SU-DHL-6 (cell line): ENCODE data around the gene PSORS1C1.

Source experiments
- H2AFZ ChIP-seq: fragments of 200-600 bp; sonication (generic); 2 replicates; pipeline ENCODE4 v1.6.1; 2014; ENCODE audit warnings: low read depth, mild to moderate bottlenecking, moderate library complexity, mixed read lengths, antibody characterized with exemption, low read length; ENCODE audit not compliant: severe bottlenecking
- H3F3A ChIP-seq: fragments of 200-600 bp; shearing (Covaris generic); 2 replicates; pipeline ENCODE4 v1.6.0; 2016; ENCODE audit warnings: antibody characterized with exemption, mild to moderate bottlenecking; ENCODE audit not compliant: insufficient read depth
- H3K27ac ChIP-seq: fragments of 200-600 bp; sonication (generic); 2 replicates; pipeline ENCODE4 v1.5.1; 2016; ENCODE audit warnings: low read depth, mild to moderate bottlenecking, low read length, moderate library complexity, mixed read lengths
- H3K27me3 ChIP-seq: fragments of 200-600 bp; sonication (generic), shearing (Covaris generic); 2 replicates; pipeline ENCODE4 v1.6.0; 2014; ENCODE audit warnings: mild to moderate bottlenecking, low read length
- H3K36me3 ChIP-seq: fragments of 200-600 bp; sonication (generic); 2 replicates; pipeline ENCODE4 v1.6.1; 2014; ENCODE audit warnings: mild to moderate bottlenecking, low read length, mixed read lengths
- H3K4me2 ChIP-seq: fragments of 300-600, 200-600 bp; shearing (Covaris generic), sonication (generic); 2 replicates; pipeline ENCODE4 v1.6.0; 2014; ENCODE audit warnings: low read length, low read depth, mild to moderate bottlenecking; ENCODE audit not compliant: poor library complexity, severe bottlenecking
- H3K4me3 ChIP-seq: fragments of 200-600 bp; sonication (generic); 2 replicates; pipeline ENCODE4 v1.5.1; 2014; ENCODE audit warnings: antibody characterized with exemption, low read length, mild to moderate bottlenecking, mixed read lengths; ENCODE audit not compliant: insufficient read depth, poor library complexity, severe bottlenecking
- H3K79me2 ChIP-seq: fragments of 200-600 bp; sonication (generic); 2 replicates; pipeline ENCODE4 v1.6.1; 2014; ENCODE audit warnings: mild to moderate bottlenecking, low read length, moderate library complexity; ENCODE audit not compliant: insufficient read depth
- H3K9ac ChIP-seq: fragments of 200-600 bp; sonication (generic); 2 replicates; pipeline ENCODE4 v1.7.0; 2014; ENCODE audit warnings: mild to moderate bottlenecking, low read length
- H3K9me2 ChIP-seq: fragments of 200-600 bp; sonication (generic); replicated peaks from 2 replicates; pipeline ENCODE4 v1.6.1; 2014; ENCODE audit warnings: low read length; ENCODE audit not compliant: insufficient read depth
- H3K9me3 ChIP-seq: fragments of 200-600 bp; sonication (generic); 2 replicates; pipeline ENCODE4 v1.6.1; 2014; ENCODE audit warnings: low read length, mixed read lengths; ENCODE audit not compliant: insufficient read depth
- H4K20me1 ChIP-seq: fragments of 200-600 bp; sonication (generic); 2 replicates; pipeline ENCODE4 v1.6.1; 2014; ENCODE audit warnings: low read depth, mild to moderate bottlenecking, antibody characterized with exemption, low read length, moderate library complexity, mixed read lengths
- EZH2phosphoT487 ChIP-seq: fragments of 200-600 bp; sonication (generic), shearing (Covaris generic); conservative IDR thresholded peaks from 2 replicates; pipeline ENCODE4 v1.6.1; 2018; ENCODE audit warnings: mild to moderate bottlenecking, antibody characterized with exemption, low read length, moderate library complexity, mixed read lengths
- TF ChIP-seq, protein P1 (sequence below): fragments of 200-600 bp; sonication (generic); IDR thresholded peaks from one replicate; pipeline ENCODE4 v1.5.1; 2017; ENCODE audit warnings: antibody characterized with exemption, mild to moderate bottlenecking, low read length, moderate library complexity; ENCODE audit not compliant: insufficient read depth, poor library complexity, severe bottlenecking

The PSORS1C1 gene

DNA sequence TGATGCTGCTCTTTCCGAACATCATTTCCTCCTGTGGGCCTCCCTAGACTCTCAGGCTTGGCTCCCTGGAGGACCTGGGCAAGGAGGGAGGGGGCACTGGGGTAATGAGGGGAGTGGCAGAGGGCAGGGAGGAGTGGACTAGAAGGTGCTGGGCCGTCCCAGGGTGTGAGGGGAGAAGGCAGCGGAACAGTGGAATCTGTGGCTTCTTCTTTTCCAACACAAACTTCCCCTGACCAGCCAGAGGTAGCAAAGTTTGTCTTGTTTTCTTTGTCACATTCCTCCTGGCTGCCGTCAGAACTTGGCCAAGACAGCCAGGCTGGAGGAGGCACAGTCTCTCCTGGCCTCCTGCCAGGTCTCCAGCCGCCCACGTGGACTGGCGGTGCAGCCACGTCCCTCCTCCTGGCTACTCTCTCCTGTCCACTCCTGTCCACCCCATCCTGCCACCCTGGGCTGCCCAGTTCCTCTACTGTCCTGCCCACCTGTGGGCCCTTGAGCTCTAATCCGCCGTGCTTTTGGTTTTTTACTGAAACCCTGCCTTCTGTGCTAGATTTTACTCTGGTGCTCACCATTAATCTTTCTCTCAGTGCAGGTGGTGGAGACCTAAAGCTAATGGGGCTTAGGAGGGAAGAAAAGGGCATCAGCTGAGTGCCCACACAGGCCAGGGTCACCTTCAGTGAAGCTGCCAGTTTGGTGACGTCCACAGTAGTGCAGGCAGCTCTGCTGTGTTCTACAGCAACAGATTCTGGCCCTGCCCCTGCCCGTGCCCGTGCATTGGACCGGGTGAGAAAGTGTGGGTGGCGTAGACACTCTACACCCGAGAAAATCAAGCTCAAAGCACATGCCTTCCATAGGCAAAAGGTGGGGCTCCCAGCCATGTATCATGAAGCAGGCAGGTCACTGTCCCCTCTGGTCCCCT is 8.4 kb downstream of the PSORS1C1 start:
- Histone ChIP-seq H3K4me2 (no peak overlapping the region), H2AFZ (no peak overlapping the region)

DNA sequence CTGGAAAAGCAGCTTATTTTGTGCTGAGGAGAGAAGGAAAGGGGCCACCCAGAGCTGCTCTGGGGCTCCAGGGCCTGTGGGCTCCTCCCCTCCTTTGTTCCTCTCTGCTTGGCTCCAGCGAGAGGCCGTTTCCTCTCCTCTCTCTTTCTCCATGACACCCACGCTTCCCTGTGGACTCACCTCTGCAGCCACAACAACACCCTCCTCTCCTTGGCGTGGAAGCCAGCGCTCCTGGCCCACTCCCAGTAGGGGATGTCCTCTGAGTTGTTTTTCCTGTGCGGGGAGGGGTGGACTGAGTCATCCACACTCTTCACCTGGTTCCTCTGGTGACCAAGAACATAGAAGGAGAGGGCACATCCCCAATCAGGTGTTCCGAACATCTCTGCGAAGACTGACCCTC is 10.6 kb downstream of the PSORS1C1 start:
- Histone ChIP-seq H3K9me3 (no peaks in the 10 kb centered on the region), H3K4me2 (no peak overlapping the region), H3K27me3 (no peaks in the 10 kb centered on the region), H3K9me2 (no peaks in the 10 kb centered on the region), H2AFZ (no peak overlapping the region), H3K4me3 (no peak overlapping the region), H3K27ac (no peak overlapping the region), H4K20me1 (no peaks in the 10 kb centered on the region), H3K79me2 (no peaks in the 10 kb centered on the region), H3F3A (no peaks in the 10 kb centered on the region), H3K9ac (no peak overlapping the region), H3K36me3 (no peaks in the 10 kb centered on the region)
- TF ChIP-seq, protein P1, sequence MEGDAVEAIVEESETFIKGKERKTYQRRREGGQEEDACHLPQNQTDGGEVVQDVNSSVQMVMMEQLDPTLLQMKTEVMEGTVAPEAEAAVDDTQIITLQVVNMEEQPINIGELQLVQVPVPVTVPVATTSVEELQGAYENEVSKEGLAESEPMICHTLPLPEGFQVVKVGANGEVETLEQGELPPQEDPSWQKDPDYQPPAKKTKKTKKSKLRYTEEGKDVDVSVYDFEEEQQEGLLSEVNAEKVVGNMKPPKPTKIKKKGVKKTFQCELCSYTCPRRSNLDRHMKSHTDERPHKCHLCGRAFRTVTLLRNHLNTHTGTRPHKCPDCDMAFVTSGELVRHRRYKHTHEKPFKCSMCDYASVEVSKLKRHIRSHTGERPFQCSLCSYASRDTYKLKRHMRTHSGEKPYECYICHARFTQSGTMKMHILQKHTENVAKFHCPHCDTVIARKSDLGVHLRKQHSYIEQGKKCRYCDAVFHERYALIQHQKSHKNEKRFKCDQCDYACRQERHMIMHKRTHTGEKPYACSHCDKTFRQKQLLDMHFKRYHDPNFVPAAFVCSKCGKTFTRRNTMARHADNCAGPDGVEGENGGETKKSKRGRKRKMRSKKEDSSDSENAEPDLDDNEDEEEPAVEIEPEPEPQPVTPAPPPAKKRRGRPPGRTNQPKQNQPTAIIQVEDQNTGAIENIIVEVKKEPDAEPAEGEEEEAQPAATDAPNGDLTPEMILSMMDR = no peak
- no peak for TF ChIP-seq EZH2phosphoT487

More for the DNA sequence above, 8.4 kb downstream of the PSORS1C1 start:
- no peaks in the 10 kb centered on the region for H3K9me2 ChIP-seq
- H3K9ac ChIP-seq = no peak overlapping the region
- H3K9me3 ChIP-seq = no peaks in the 10 kb centered on the region
- H3F3A ChIP-seq = no peaks in the 10 kb centered on the region
- no peak for TF ChIP-seq EZH2phosphoT487
- TF ChIP-seq, protein P1 = no peak
- no peaks in the 10 kb centered on the region for H3K36me3 ChIP-seq
- no peaks in the 10 kb centered on the region for H4K20me1 ChIP-seq
- no peaks in the 10 kb centered on the region for H3K27me3 ChIP-seq
- no peaks in the 10 kb centered on the region for H3K79me2 ChIP-seq
- H3K4me3 ChIP-seq = no peak overlapping the region
- H3K27ac ChIP-seq = no peak overlapping the region

- no peaks in the 10 kb centered on the region for H3K27me3 ChIP-seq
- H3K36me3 ChIP-seq = no peaks in the 10 kb centered on the region
- H3K9me2 ChIP-seq = no peaks in the 10 kb centered on the region
- H3K79me2 ChIP-seq = no peaks in the 10 kb centered on the region
- H4K20me1 ChIP-seq = no peaks in the 10 kb centered on the region
- no peak overlapping the region for H3K27ac ChIP-seq
- H3K9ac ChIP-seq = no peak overlapping the region
- H3K4me2 ChIP-seq = no peak overlapping the region
- H3K4me3 ChIP-seq = no peak overlapping the region
- no peak overlapping the region for H2AFZ ChIP-seq
- H3F3A ChIP-seq = no peaks in the 10 kb centered on the region
- no peak for TF ChIP-seq EZH2phosphoT487
- TF ChIP-seq, protein P1 = no peak
- H3K9me3 ChIP-seq = no peaks in the 10 kb centered on the region
These were observed 11.2 kb downstream of the PSORS1C1 start for GRCh38 chr6:31125586-31126363.
